GM19023 (cell line): ENCODE data around the gene GPRC5B.

Experiments used
- ATAC-seq: cut with Tn5 transposase; IDR thresholded peaks from one replicate; pipeline ENCODE4 v1.9.1; 2021; ENCODE audit warnings: mild to moderate bottlenecking, moderate library complexity; ENCODE audit not compliant: unreplicated experiment

Gene GPRC5B

DNA sequence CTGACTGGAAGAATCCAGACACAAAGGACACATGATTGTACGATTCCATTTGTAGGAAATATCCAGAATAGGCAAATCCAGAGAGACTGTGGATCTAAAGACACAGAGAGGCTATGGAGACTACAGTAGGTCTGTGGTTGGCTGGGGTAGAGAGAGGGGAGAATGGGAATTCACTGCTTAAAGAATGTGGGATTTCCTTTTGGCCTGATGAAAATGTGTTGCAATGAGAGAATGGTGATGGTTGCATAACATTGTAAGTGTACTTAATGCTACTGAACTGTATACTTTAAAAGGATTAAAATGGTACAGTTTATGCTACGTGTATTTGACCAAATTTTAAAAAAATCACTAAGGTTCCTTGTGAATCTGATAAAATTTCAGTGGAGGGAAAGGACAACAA lies 62.1 kb downstream of the GPRC5B start:
- no peak for ATAC-seq

DNA sequence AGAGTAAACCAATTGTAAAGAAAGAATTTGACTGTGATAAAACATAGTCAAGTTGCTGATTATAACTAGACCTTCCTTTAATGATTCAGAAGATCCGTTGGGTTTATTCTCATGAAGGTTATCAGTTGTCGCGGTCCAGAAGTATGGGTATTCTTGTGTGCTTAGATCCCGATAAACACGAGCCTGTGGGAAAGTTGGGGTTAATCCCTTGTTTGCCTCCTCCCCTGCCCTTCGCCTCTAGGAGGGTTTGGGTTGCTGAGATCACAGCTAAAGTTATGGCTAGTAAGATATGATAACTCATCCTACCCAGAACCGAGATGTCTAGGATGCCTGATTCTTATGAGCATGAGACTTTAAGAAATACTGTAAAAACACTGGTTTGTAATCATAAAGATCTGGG lies 66.8 kb downstream of the GPRC5B start:
- ATAC-seq, result no peak

DNA sequence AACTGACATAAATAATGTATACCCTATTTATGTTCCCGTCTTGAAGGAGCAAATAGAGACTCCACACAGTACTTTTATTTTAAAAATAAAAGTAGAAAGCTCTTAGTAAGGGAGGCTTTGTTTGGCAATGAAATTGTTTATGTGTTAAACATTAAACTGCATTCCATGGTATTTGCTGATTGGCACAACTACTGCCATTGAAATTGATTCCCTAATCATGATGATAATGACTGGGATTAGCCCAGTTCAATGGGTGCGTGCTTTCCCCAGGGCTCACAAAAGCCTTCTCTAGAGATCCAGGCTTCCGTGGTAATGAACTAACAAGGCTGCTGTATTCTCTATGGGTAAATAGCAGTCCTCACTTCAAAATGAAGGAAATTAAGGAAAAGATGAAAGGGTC lies 67.5 kb downstream of the GPRC5B start:
- ATAC-seq, result no peak

DNA sequence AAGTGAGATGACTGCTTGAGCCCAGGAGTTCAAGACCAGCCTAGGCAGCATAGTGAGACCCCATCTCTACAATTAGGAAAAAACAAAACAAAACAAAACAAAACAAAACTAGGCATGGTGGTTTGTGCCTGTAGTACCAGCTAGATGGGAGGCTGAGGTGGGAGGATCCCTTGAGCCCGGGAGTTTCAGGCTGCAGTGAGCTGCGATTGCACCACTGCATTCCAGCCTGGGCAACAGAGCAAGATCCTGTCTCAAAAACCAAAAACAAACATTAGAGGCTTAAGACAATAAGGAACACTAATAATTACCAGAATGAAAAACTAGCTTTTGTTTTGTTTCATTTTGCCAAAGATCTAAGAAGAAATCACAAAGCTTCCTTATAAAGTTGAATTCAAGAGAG lies 69.2 kb downstream of the GPRC5B start:
- no peak for ATAC-seq

DNA sequence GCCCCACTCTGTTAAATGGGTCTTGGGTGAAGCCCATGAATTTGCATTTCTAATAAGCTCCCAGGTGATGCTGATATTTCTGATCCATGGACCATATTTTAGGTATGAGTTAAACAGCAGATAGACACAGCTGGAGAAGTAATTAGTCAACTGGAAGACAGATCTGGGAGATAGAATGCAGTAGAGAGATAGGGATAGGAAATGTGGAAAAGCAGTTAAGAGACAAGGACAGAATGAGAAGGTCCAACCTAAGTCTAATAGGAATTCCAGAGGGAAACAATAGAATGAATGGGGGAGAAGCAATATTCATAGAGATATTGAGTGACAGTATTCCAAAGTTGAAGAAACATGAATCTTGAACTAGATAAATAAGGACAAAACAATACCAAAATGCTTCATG lies 71.7 kb downstream of the GPRC5B start:
- no peak for ATAC-seq

DNA sequence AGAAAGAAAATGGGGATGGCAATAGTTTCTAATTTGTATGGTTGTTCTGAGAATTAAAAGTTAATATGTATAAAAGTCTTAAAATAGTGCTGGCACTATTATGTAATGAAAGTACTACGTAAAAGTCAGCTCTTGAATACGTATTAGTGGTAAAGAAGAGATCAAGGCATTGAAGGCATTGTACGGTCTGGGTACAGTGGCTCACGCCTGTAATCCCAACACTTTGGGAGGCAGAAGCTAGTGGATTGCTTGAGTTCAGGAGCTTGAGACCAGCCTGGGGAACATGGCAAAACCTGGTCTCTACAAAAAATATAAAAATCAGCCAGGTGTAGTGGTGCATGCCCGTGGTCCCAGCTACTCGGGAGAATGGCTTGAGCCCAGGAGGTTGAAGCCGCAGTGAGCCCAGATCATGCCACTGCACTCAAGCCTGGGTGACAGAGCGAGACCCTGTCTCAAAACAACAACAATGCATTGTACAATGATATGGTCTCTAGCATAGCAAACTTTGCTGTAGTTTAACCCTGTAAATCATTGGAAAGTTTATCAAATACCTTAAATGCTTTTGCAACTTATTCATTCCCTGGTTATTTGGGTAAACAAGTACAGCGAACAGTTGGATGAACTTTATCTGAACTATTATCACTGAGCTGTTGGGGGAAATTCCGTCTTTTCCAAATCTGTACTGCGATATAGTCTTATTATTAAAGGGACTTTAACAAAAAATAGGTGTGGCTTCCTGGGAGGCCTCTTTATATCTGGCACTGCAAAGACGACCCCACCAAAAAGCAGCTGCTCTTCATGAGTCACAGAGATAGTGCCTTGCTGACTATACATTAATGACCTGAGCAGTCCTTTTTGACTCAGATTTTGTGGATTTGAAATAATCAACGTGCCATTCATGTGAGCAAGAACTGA lies 73.6 kb downstream of the GPRC5B start:
- no peak for ATAC-seq

DNA sequence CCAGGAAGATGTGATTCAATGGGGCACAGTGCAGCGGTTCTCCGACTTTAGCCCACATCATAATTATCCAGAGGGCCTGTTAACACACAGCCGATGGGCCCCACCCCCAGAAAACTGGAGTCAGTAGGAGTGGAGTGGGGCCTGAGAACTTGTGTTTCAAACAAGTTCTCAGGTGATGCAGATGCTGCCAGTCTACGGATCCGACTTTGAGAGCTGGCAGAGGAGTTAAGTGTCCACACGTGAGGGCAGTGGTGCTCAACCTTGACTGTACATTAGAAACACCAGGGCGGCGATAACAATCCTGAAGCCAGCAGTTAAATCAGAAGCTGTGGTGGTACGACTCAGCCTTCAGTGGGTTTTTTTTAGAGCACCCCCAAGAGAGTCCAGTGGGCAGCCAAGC lies 75.0 kb downstream of the GPRC5B start:
- ATAC-seq, result no peak

DNA sequence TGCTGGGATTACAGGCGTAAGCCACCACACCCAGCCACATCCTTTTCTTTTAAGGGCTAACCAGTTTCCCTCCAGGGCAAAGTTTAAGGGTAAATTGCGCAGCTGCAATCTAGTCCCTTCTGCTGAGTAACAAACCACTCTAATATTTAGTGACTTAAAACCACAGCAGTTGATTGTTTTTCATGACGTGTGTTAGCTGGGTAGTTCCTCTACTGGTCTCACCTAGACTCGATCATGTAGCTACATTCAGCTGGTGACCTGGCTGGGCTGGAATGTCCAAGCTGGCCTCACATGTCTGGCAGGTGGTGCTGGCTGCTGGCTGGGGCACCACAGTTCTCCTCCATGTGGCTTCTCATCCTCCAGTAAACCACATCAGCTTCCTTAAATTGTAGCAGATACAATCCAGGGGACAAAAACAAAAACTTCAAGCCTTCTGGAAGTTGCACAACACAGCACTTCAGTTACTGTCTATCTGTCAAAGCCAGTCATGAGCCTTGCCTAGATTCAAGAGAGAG lies 75.5 kb downstream of the GPRC5B start:
- ATAC-seq, result no peak

DNA sequence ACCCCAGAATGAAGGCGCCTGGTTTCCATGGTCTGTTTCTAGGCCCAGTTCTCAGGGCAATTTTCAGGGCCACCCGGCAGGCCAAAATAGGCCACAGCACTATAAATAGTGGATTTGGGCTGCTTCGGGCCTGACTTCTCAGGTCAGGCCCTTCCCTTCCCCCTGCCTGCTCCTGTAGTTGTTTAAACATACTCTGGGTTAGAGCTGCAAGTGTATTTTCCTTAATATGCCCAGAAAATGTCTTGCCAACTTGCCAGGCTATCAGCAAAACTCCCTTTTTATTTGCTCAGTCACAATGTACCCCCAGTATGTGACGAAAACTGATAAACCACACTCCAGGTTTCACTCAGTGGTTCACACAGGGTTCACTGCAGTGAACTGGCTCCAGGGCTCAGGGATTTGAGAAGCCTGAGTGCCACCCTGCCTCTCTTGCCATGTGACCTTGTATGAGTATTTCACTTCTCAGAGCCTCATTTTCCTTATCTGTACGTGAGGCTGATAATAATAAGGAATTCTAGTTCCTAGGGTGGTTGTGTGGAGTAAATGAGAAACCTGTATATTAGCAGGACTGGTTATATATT lies 76.5 kb downstream of the GPRC5B start:
- peak; percentile 48 for ATAC-seq
